Body of pancreas (tissue), 4 donors: ENCODE results near the gene STIM1. TPM values are rescaled to one million over a fixed set of nuclear protein-coding genes. Genes with fewer than 3 reads are reported as not detected.

ENCODE experiments used
- ATAC-seq: fragments of 150-250 bp; one replicate; pipeline ENCODE4 v1.9.1; 2016
- DNase-seq, 4 donors: peaks; one replicate each; pipeline ENCODE4 v3.0.0-alpha.2; 2019
- H3K27ac ChIP-seq, 4 donors: fragments of 200-600 bp; sonication (generic); 1 replicate in 3 of 4; 2 replicates in 1 of 4; pipeline versions ENCODE4 v1.5.1 to v1.6.1; 2016 to 2019; ENCODE audit warnings: mild to moderate bottlenecking in 1 of 4, mixed read lengths in 1 of 4, moderate library complexity in 1 of 4
- H3K27me3 ChIP-seq, 2 donors: fragments of 200-600 bp; sonication (generic); one replicate each; pipeline ENCODE4 v1.6.0; 2016; ENCODE audit warnings: mild to moderate bottlenecking in 1 of 2
- H3K36me3 ChIP-seq, 2 donors: fragments of 200-600 bp; sonication (generic); replicated peaks in 1 of 2; 2 replicates each; pipeline ENCODE4 v1.5.1; 2016; ENCODE audit warnings: low read depth in 2 of 2; ENCODE audit not compliant: insufficient read depth in 1 of 2
- H3K4me1 ChIP-seq: fragments of 200-600 bp; sonication (generic); one replicate; pipeline ENCODE4 v1.6.0; 2016
- H3K4me3 ChIP-seq, 2 donors: fragments of 200-600 bp; sonication (generic); 1 replicate in 1 of 2; 2 replicates in 1 of 2; pipeline ENCODE4 v1.5.1; 2016 to 2019
- H3K9me3 ChIP-seq, 3 donors: fragments of 200-600 bp; sonication (generic); 1 replicate in 2 of 3; 2 replicates in 1 of 3; pipeline ENCODE4 v1.5.1; 2016
- POLR2A ChIP-seq, 3 donors: fragments of 450-650 bp; IDR thresholded peaks; one replicate each; pipeline ENCODE4 v1.6.1; 2016; ENCODE audit warnings: antibody characterized with exemption in 3 of 3, mild to moderate bottlenecking in 2 of 3
- WGBS, 2 donors: methylation state at CpG; one replicate each; pipeline ENCODE4 v1.1.5; 2017; 5-methylcytosine and 5-hydroxymethylcytosine counted together
- intact Hi-C: fragments of 100-400 bp; cut with DNase I; formaldehyde crosslinking; loops from one replicate; pipeline ENCODE4 v1.15.1; 2023
- small RNA-seq: library from RNA; depleted of rRNA; stranded (forward); fragments of <200 nt; gene quantifications from one replicate; pipeline ENCODE3, GENCODE V24; 2016
- total RNA-seq, 2 donors: library from RNA; depleted of rRNA; stranded (reverse); fragments of >200 nt; gene quantifications; one replicate each; pipeline ENCODE4 v1.1.0, GENCODE V29; 2016
- TF ChIP-seq, protein P1 (sequence below), 7 experiments: fragments of 450-650 bp in 4 of 7; fragments of 200-600 bp in 3 of 7; sonication (generic) in 3 of 7; IDR thresholded peaks; one replicate each; pipeline ENCODE4 v1.5.1; 2016 to 2019; ENCODE audit warnings: antibody characterized with exemption in 7 of 7

STIM1 gene
- total RNA-seq, 2 donors from 2014 or later: 20.4 to 24.6 TPM

DNA sequence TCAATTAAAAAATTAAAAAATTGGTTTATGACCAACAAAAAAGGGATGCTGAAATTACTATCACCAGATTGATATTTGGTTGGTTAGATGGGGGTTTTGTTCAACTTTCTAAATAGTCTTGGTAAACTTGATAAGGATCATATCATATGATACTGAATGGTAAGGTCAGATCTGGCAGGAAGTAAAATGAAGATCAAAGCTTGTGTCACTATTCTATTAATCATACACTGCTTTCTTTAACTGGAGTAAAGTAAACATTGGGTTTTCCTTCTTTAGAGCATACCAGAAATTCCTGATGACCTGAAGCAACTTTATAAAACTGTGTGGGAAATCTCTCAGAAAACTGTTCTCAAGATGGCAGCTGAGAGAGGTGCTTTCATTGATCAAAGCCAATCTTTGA, 279.3 kb downstream of the STIM1 start:
- ATAC-seq: no peak
- H3K36me3 ChIP-seq: peaks cover 0 to 20% of the 10 kb centered on the region in 2 donors
- intact Hi-C loops: no loop called here

DNA sequence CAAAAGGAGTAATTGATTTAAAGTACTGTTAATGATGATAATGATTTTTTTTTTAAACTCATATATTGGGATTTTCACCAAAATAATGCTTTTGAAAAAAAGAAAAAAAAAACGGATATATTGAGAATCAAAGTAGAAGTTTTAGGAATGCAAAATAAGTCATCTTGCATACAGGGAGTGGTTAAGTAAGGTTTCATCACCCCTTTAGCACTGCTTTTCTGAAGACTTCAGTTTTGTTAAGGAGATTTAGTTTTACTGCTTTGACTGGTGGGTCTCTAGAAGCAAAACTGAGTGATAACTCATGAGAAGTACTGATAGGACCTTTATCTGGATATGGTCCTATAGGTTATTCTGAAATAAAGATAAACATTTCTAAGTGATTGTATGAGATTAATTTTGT, 283.0 kb downstream of the STIM1 start:
- Histone ChIP-seq H3K27me3 (no peaks in the 10 kb centered on the region), H3K9me3 (no peaks in the 10 kb centered on the region), H3K4me3 (no peak overlapping the region), H3K4me1 (no peaks in the 10 kb centered on the region), H3K27ac (no peak overlapping the region), H3K36me3 (peaks cover 0 to 13% of the 10 kb centered on the region in 2 donors)
- intact Hi-C loops: no loop called here
- ATAC-seq (no peak), DNase-seq (no peak)
- TF ChIP-seq, protein P1, sequence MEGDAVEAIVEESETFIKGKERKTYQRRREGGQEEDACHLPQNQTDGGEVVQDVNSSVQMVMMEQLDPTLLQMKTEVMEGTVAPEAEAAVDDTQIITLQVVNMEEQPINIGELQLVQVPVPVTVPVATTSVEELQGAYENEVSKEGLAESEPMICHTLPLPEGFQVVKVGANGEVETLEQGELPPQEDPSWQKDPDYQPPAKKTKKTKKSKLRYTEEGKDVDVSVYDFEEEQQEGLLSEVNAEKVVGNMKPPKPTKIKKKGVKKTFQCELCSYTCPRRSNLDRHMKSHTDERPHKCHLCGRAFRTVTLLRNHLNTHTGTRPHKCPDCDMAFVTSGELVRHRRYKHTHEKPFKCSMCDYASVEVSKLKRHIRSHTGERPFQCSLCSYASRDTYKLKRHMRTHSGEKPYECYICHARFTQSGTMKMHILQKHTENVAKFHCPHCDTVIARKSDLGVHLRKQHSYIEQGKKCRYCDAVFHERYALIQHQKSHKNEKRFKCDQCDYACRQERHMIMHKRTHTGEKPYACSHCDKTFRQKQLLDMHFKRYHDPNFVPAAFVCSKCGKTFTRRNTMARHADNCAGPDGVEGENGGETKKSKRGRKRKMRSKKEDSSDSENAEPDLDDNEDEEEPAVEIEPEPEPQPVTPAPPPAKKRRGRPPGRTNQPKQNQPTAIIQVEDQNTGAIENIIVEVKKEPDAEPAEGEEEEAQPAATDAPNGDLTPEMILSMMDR (IDR thresholded peaks at IDR 0.05): no peak
- no peak for TF ChIP-seq POLR2A (IDR thresholded peaks at IDR 0.05)
- WGBS, 2 donors: 94 to 95% methylated on average over 1 of the region's 1 CpG

More for the DNA sequence above, 279.3 kb downstream of the STIM1 start:
- no peaks in the 10 kb centered on the region for H3K4me1 ChIP-seq
- TF ChIP-seq, protein P1 (IDR thresholded peaks at IDR 0.05): no peak
- TF ChIP-seq POLR2A (IDR thresholded peaks at IDR 0.05): no peak
- H3K27me3 ChIP-seq: no peaks in the 10 kb centered on the region
- DNase-seq: no peak
- H3K27ac ChIP-seq: no peak overlapping the region
- no peak overlapping the region for H3K4me3 ChIP-seq
- no peaks in the 10 kb centered on the region for H3K9me3 ChIP-seq

DNA sequence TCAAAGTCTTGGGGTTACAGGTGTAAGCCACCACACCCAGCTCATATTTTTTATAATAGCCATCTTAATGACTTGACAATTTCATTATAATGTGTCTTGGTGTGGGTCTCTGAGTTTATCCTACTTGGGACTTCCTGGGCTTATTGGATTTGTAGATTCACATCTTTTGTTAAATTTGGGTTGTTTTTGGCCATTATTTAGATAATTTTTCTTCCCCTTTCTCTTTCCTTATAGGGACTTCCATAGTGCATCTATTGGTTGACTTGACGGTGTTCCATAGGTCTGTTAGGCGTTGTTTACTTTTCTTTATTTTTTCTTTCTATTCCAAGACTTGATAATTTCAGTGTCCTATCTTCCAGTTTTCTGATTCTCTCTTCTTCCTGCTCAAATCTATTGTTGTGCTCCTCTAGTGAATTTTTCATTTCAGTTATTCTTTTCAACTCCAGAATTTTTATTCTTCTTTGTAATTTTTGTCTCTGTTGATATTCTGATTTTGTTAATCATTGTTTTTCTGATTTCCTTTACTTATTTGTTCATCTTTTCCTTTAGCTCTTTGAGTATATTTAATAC, 284.7 kb downstream of the STIM1 start:
- Histone ChIP-seq H3K27me3 (no peaks in the 10 kb centered on the region), H3K4me1 (no peaks in the 10 kb centered on the region), H3K9me3 (no peaks in the 10 kb centered on the region), H3K4me3 (no peak overlapping the region), H3K27ac (no peak overlapping the region), H3K36me3 (peaks cover 0 to 12% of the 10 kb centered on the region in 2 donors)
- no peak for DNase-seq
- TF ChIP-seq, protein P1 (IDR thresholded peaks at IDR 0.05): no peak
- TF ChIP-seq POLR2A (IDR thresholded peaks at IDR 0.05): no peak
- WGBS, 2 donors: 97 to 100% methylated on average over 2 of the region's 2 CpGs
- ATAC-seq: no peak
- intact Hi-C loops: no loop called here

Small RNAs within 50 kb of the gene (small RNA-seq; reads per million reads assigned to genes)
- not detected for gene AC087441.2
- not detected for gene RF00409
- gene RPS29P20: not detected

Other genes starting within 250 kb of the STIM1 start
- gene ART5, start 213.7 kb upstream of the STIM1 start, total RNA-seq: not detected
- not detected for gene ART1, start 210.5 kb upstream of the STIM1 start, total RNA-seq
- 1 to 10 TPM; 2.3 to 3.0 TPM for gene CHRNA10, start 184.3 kb upstream of the STIM1 start, total RNA-seq
- gene NUP98, start 58.1 kb upstream of the STIM1 start, total RNA-seq: 10 to 100 TPM; 37.9 to 62.0 TPM
- 10 to 100 TPM; 21.5 to 24.1 TPM for gene PGAP2, start 47.1 kb upstream of the STIM1 start, total RNA-seq
- gene RHOG, start 14.7 kb upstream of the STIM1 start, total RNA-seq: 10 to 100 TPM; 10.9 to 15.8 TPM
- gene RRM1, start 239.1 kb downstream of the STIM1 start, total RNA-seq: 10 to 100 TPM in 1 of 2 donors, 1 to 10 TPM in 1; 7.3 to 12.2 TPM